IMR-90 (cell line): Measurements from ENCODE around the gene CCSER1. TPM values are rescaled to one million over a fixed set of nuclear protein-coding genes. Genes with fewer than 3 reads are reported as not detected.

ENCODE experiments used
- ATAC-seq: fragments of 200-7000 bp; cut with Tn5 transposase; 2 replicates; pipeline ENCODE4 v1.9.1; 2020; ENCODE audit warnings: low read depth, mild to moderate bottlenecking, moderate library complexity
- BruUV-seq: library from RNA; stranded (reverse); fragments of 400-500 nt; replicated peaks from 2 replicates; lab custom pipeline; 2021; lab: Mats Ljungman, UMichigan
- CTCF ChIA-PET: fragments of 300-600 bp; formaldehyde crosslinking; extraction: SDS; loops from one replicate; lab custom pipeline; 2021; ENCODE audit warnings: antibody characterized with exemption; lab: Yijun Ruan, JAX
- POLR2A ChIA-PET: fragments of 300-600 bp; sonication (Branson Sonifier 250); formaldehyde crosslinking; loops from one replicate; lab custom pipeline; 2022; ENCODE audit warnings: antibody characterized with exemption; ENCODE audit not compliant: unreplicated experiment; lab: Charles Lee
- DNase-seq: peaks from one replicate; pipeline ENCODE4 v3.0.0; 2013
- H2AFZ ChIP-seq: replicated peaks from 2 replicates; pipeline ENCODE3; 2013; ENCODE audit warnings: low read length, mild to moderate bottlenecking; ENCODE audit not compliant: poor library complexity
- H2AK5ac ChIP-seq: 2 replicates; pipeline ENCODE4 v1.6.1; 2013; ENCODE audit warnings: low read depth, low read length, inconsistent platforms
- H2AK9ac ChIP-seq: replicated peaks from 2 replicates; pipeline ENCODE3; 2013; ENCODE audit warnings: mild to moderate bottlenecking, low read depth, low read length, moderate library complexity; ENCODE audit not compliant: poor library complexity
- H2BK120ac ChIP-seq: 2 replicates; pipeline ENCODE4 v1.6.1; 2013; ENCODE audit warnings: low read depth, low read length, inconsistent platforms
- H2BK15ac ChIP-seq: 3 replicates; pipeline ENCODE4 v1.6.1; 2013; ENCODE audit warnings: low read depth, low read length, inconsistent platforms
- H2BK20ac ChIP-seq: 2 replicates; pipeline ENCODE4 v1.6.1; 2013; ENCODE audit warnings: low read depth, mild to moderate bottlenecking, inconsistent platforms, low read length, moderate library complexity
- H2BK5ac ChIP-seq: 2 replicates; pipeline ENCODE4 v1.6.1; 2013; ENCODE audit warnings: mild to moderate bottlenecking, low read depth, low read length, inconsistent platforms; ENCODE audit not compliant: poor library complexity, severe bottlenecking
- H3K14ac ChIP-seq: replicated peaks from 2 replicates; pipeline ENCODE4 v1.6.1; 2013; ENCODE audit warnings: low read depth, low read length, inconsistent platforms
- H3K18ac ChIP-seq: 2 replicates; pipeline ENCODE4 v1.6.1; 2013; ENCODE audit warnings: low read depth, low read length, control low read depth
- H3K23ac ChIP-seq: 2 replicates; pipeline ENCODE4 v1.6.1; 2013; ENCODE audit warnings: low read depth, low read length, inconsistent platforms
- H3K27ac ChIP-seq: 2 replicates; pipeline ENCODE4 v1.5.1; 2013; ENCODE audit warnings: mild to moderate bottlenecking, control low read depth, low read length; ENCODE audit not compliant: insufficient read depth
- H3K27me3 ChIP-seq: 2 replicates; pipeline ENCODE4 v1.6.1; 2013; ENCODE audit warnings: low read length; ENCODE audit not compliant: control insufficient read depth, insufficient read depth
- H3K36me3 ChIP-seq: 2 replicates; pipeline ENCODE4 v1.6.1; 2013; ENCODE audit warnings: low read length, mixed read lengths; ENCODE audit not compliant: control insufficient read depth, insufficient read depth
- H3K4ac ChIP-seq: 2 replicates; pipeline ENCODE4 v1.6.1; 2013; ENCODE audit warnings: low read depth, low read length, inconsistent platforms
- H3K4me1 ChIP-seq: 2 replicates; pipeline ENCODE4 v1.6.1; 2013; ENCODE audit warnings: low read length, mixed read lengths; ENCODE audit not compliant: control insufficient read depth, insufficient read depth
- H3K4me2 ChIP-seq: 2 replicates; pipeline ENCODE4 v1.6.1; 2013; ENCODE audit warnings: low read depth, mild to moderate bottlenecking, control low read depth, low read length, moderate library complexity
- H3K4me3 ChIP-seq: 2 replicates; pipeline ENCODE4 v1.5.1; 2013; ENCODE audit warnings: low read depth, mild to moderate bottlenecking, control low read depth, low read length, moderate library complexity; ENCODE audit not compliant: insufficient read depth
- H3K56ac ChIP-seq: 2 replicates; pipeline ENCODE4 v1.6.1; 2013; ENCODE audit warnings: low read length, inconsistent platforms; ENCODE audit not compliant: insufficient read depth; ENCODE audit errors: extremely low read depth
- H3K79me1 ChIP-seq, 2 experiments: 2 replicates each; pipeline ENCODE4 v1.6.1; 2013; ENCODE audit warnings: low read length in 2 of 2, inconsistent platforms in 1 of 2, low read depth in 1 of 2
- H3K9ac ChIP-seq: 2 replicates; pipeline ENCODE4 v1.6.1; 2013; ENCODE audit warnings: low read depth, low read length, control low read depth
- H3K9me1 ChIP-seq: 2 replicates; pipeline ENCODE4 v1.6.1; 2013; ENCODE audit warnings: low read length, inconsistent platforms; ENCODE audit not compliant: insufficient read depth
- H3K9me3 ChIP-seq: 2 replicates; pipeline ENCODE4 v1.6.1; 2013; ENCODE audit warnings: low read length; ENCODE audit not compliant: control insufficient read depth, insufficient read depth
- H4K20me1 ChIP-seq: 2 replicates; pipeline ENCODE4 v1.6.1; 2013; ENCODE audit warnings: low read length, inconsistent platforms; ENCODE audit not compliant: insufficient read depth
- H4K5ac ChIP-seq: 2 replicates; pipeline ENCODE4 v1.6.1; 2013; ENCODE audit warnings: mild to moderate bottlenecking, low read depth, low read length, control low read depth
- H4K8ac ChIP-seq, 2 experiments: 2 replicates each; pipeline ENCODE4 v1.6.1; 2013; ENCODE audit warnings: low read depth in 2 of 2, low read length in 2 of 2, control low read depth in 1 of 2, inconsistent platforms in 1 of 2
- H4K91ac ChIP-seq: 2 replicates; pipeline ENCODE4 v1.6.1; 2013; ENCODE audit warnings: low read depth, low read length, inconsistent platforms; ENCODE audit not compliant: insufficient read depth
- BHLHE40 ChIP-seq: fragments of 150-350 bp; IDR thresholded peaks from 2 replicates; pipeline ENCODE4 v1.6.1; 2016; ENCODE audit warnings: mild to moderate bottlenecking, low read depth, low read length
- CEBPB ChIP-seq: IDR thresholded peaks from 2 replicates; pipeline ENCODE4 v1.6.1; 2012; ENCODE audit warnings: low read depth, low read length, improper control_type of control experiment
- CHD1 ChIP-seq: IDR thresholded peaks from 2 replicates; pipeline ENCODE4 v1.6.1; 2012; ENCODE audit warnings: low read depth, low read length, improper control_type of control experiment
- CTCF ChIP-seq: conservative IDR thresholded peaks from 2 replicates; pipeline ENCODE4 v1.5.1; 2012; ENCODE audit warnings: mild to moderate bottlenecking, low read depth, low read length, improper control_type of control experiment
- ELK1 ChIP-seq: fragments of 150-350 bp; IDR thresholded peaks from 2 replicates; pipeline ENCODE4 v1.6.1; 2016; ENCODE audit warnings: low read depth, mild to moderate bottlenecking, low read length, moderate library complexity, borderline replicate concordance
- FOS ChIP-seq: fragments of 150-350 bp; IDR thresholded peaks from 2 replicates; pipeline ENCODE4 v1.6.1; 2016; ENCODE audit warnings: low read depth, low read length
- MAFK ChIP-seq: IDR thresholded peaks from 2 replicates; pipeline ENCODE4 v1.6.1; 2012; ENCODE audit warnings: low read depth, low read length, improper control_type of control experiment
- MAZ ChIP-seq: IDR thresholded peaks from 2 replicates; pipeline ENCODE4 v1.6.1; 2012; ENCODE audit warnings: low read depth, mild to moderate bottlenecking, low read length, improper control_type of control experiment, moderate library complexity, borderline replicate concordance
- MXI1 ChIP-seq: IDR thresholded peaks from 2 replicates; pipeline ENCODE4 v1.6.1; 2012; ENCODE audit warnings: low read depth, mild to moderate bottlenecking, low read length, moderate library complexity, borderline replicate concordance
- NFE2L2 ChIP-seq: fragments of 150-350 bp; IDR thresholded peaks from 2 replicates; pipeline ENCODE4 v1.6.1; 2016; ENCODE audit warnings: low read depth, mild to moderate bottlenecking, low read length
- POLR2A ChIP-seq: IDR thresholded peaks from 2 replicates; pipeline ENCODE4 v1.6.1; 2012; ENCODE audit warnings: mild to moderate bottlenecking, low read depth, low read length
- RAD21 ChIP-seq: IDR thresholded peaks from 2 replicates; pipeline ENCODE4 v1.6.1; 2012; ENCODE audit warnings: low read length, improper control_type of control experiment
- RCOR1 ChIP-seq: IDR thresholded peaks from 2 replicates; pipeline ENCODE4 v1.6.1; 2012; ENCODE audit warnings: mild to moderate bottlenecking, low read length, improper control_type of control experiment; ENCODE audit not compliant: insufficient replicate concordance
- RFX5 ChIP-seq: IDR thresholded peaks from 2 replicates; pipeline ENCODE4 v1.8.0; 2012; ENCODE audit warnings: low read depth, mild to moderate bottlenecking, low read length, moderate library complexity
- SMC3 ChIP-seq: fragments of 150-350 bp; IDR thresholded peaks from 2 replicates; pipeline ENCODE4 v1.6.1; 2016; ENCODE audit warnings: low read depth, mild to moderate bottlenecking, antibody characterized with exemption, low read length, moderate library complexity
- USF2 ChIP-seq: fragments of 150-350 bp; IDR thresholded peaks from 2 replicates; pipeline ENCODE4 v1.6.1; 2017; ENCODE audit warnings: mild to moderate bottlenecking, antibody characterized with exemption, low read length, low read depth
- WGBS, 2 experiments: methylation state at CpG; one replicate each; pipeline versions ENCODE4 v1.1.5 to v1.1.7; 2013; ENCODE audit warnings: missing lambda C conversion rate in 2 of 2; ENCODE audit not compliant: insufficient read length in 1 of 2; ENCODE audit errors: extremely low coverage in 2 of 2; 5-methylcytosine and 5-hydroxymethylcytosine counted together
- dilution Hi-C: fragments of 300-500 bp; cut with HindIII; formaldehyde crosslinking; loops from one replicate; pipeline ENCODE4 v1.14.3; 2018; ENCODE audit warnings: low sequenced_read_pairs; ENCODE audit not compliant: unreplicated experiment
- in situ Hi-C: fragments of 300-500 bp; cut with MboI; formaldehyde crosslinking; loops from 3 replicates; pipeline ENCODE4 v1.14.3; 2019; ENCODE audit warnings: low sequenced_read_pairs, inconsistent platforms, mixed read lengths
- intact Hi-C: fragments of 100-400 bp; cut with micrococcal nuclease; formaldehyde crosslinking; loops from 2 replicates; pipeline ENCODE4 v1.10.0; 2022
- polyA plus RNA-seq, 3 experiments: library from polyadenylated mRNA; depleted of rRNA; stranded (reverse); fragments of >200 nt; gene quantifications; 2 replicates each; pipeline ENCODE4 v1.2.3, GENCODE V29; 2012; ENCODE audit warnings: low replicate concordance in 1 of 3
- total RNA-seq: library from RNA; depleted of rRNA; stranded (reverse); fragments of >200 nt; gene quantifications from 2 replicates; pipeline ENCODE4 v1.2.3, GENCODE V29; 2012

Gene CCSER1
- total and polyA plus RNA-seq, 2 of the 4 experiments (the other 2 are of a cell fraction): not detected

GRCh38 chr4:90184560-90184959 lies 57.4 kb downstream of the CCSER1 start:
- Histone ChIP-seq H2BK5ac (no peak overlapping the region), H3K14ac (no peak overlapping the region), H3K27me3 (no peaks in the 10 kb centered on the region), H3K23ac (no peak overlapping the region), H4K5ac (no peak overlapping the region), H3K56ac (no peak overlapping the region), H2BK15ac (no peak overlapping the region), H3K18ac (no peak overlapping the region), H4K8ac (no peak overlapping the region), H3K36me3 (no peaks in the 10 kb centered on the region), H2AK9ac (no peak overlapping the region), H3K4ac (no peak overlapping the region), H2BK20ac (no peak overlapping the region), H3K79me1 (no peaks in the 10 kb centered on the region), H3K9ac (no peak overlapping the region), H3K27ac (no peak overlapping the region), H3K9me1 (no peaks in the 10 kb centered on the region), H3K4me3 (no peak overlapping the region), H2BK120ac (no peak overlapping the region), H3K9me3 (no peaks in the 10 kb centered on the region), H2AFZ (no peak overlapping the region), H4K20me1 (no peaks in the 10 kb centered on the region), H2AK5ac (no peak overlapping the region), H3K4me2 (no peak overlapping the region), H3K4me1 (no peaks in the 10 kb centered on the region), H4K91ac (no peak overlapping the region)
- DNase-seq (no peak), ATAC-seq (no peak)
- WGBS, 2 experiments: no CpG with 5 or more reads among the region's 1 CpG
- POLR2A ChIA-PET: no interaction called here
- CTCF ChIA-PET: no interaction called here
- intact Hi-C loops (no loop called here), in situ Hi-C loops (no loop called here), dilution Hi-C loops (no loop called here)
- TF ChIP-seq CHD1 (no peak), SMC3 (no peak), ELK1 (no peak), NFE2L2 (no peak), MAFK (no peak), FOS (no peak), POLR2A (no peak), CTCF (no peak), RCOR1 (no peak), BHLHE40 (no peak), RFX5 (no peak), CEBPB (no peak), MAZ (no peak), MXI1 (no peak), USF2 (no peak), RAD21 (no peak)
- BruUV-seq: no TSS peak
